ENCODE data around the gene PRSS36.
"Not testable (repeated sequence)": the region's sequence is repeated elsewhere in the genome, so short reads cannot be mapped to it uniquely, and the experiment has no call there.

PRSS36 gene

DNA sequence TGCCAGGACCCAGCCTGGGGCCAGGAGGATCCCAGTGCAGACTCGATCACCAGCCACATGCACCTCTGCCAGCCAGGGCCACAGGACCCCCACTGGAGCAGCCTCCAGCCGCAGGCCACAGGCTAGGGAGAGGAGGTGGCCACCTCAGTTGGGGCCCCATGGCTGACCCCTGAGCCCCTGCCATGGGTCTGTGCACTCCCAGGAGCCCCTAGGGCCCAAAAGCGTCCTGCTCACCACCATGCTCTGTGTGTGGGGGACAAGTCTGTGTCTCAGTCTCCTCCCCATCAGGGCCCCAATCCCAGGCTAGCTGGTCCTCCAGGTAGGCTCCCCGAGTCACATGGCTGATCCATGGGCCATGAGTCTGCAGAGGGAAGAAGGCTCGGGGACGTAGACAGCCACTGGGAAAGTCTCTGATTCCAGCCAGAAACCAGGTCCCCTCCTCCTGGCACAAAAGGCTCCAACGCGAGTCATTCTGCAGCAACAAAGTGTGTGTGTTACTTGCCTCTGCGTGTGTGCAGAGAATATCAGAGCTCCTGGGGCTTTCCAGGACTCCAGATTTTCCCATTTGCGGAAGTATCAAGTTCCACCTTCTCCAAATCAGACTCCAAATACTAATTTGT lies 8.3 kb downstream of the PRSS36 start:
- Histone ChIP-seq H3K4me1 (ENCODE audit: insufficient read depth, low read length) (peaks cover 24% of the 10 kb centered on the region), H3K36me3 (ENCODE audit: insufficient read depth, low read length) (no peaks in the 10 kb centered on the region), H3K9me3 (ENCODE audit: control insufficient read depth, insufficient read depth, low read length) (no peaks in the 10 kb centered on the region), H3K9ac (ENCODE audit: low read depth, low read length) (peak overlapping the region; percentile 52)

DNA sequence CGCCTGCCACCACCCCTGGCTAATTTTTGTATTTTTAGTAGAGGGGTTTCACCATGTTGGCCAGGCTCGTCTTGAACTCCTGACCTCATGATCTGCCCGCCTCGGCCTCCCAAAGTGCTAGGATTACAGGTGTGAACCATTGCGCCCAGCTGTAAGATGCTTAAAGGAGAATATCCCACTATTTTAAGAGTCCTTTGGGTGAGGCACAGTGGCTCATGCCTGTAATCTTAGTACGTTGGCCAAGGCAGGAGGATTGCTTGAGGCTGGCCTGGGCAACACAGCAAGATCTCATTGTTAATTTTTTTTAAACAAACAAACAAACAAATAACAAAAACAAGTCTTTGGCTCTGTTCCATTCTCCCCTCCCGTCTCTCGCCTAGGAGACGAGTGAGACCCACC lies 8.8 kb downstream of the PRSS36 start:
- not testable (repeated sequence) for H3K9me3 ChIP-seq (ENCODE audit: control insufficient read depth, insufficient read depth, low read length); H3K36me3 ChIP-seq (ENCODE audit: insufficient read depth, low read length)
- Histone ChIP-seq H3K9ac (ENCODE audit: low read depth, low read length) (peak overlapping the region; percentile 52; the same call in 1 of the 2 replicates), H3K4me1 (ENCODE audit: insufficient read depth, low read length) (peaks cover 26% of the 10 kb centered on the region)

DNA sequence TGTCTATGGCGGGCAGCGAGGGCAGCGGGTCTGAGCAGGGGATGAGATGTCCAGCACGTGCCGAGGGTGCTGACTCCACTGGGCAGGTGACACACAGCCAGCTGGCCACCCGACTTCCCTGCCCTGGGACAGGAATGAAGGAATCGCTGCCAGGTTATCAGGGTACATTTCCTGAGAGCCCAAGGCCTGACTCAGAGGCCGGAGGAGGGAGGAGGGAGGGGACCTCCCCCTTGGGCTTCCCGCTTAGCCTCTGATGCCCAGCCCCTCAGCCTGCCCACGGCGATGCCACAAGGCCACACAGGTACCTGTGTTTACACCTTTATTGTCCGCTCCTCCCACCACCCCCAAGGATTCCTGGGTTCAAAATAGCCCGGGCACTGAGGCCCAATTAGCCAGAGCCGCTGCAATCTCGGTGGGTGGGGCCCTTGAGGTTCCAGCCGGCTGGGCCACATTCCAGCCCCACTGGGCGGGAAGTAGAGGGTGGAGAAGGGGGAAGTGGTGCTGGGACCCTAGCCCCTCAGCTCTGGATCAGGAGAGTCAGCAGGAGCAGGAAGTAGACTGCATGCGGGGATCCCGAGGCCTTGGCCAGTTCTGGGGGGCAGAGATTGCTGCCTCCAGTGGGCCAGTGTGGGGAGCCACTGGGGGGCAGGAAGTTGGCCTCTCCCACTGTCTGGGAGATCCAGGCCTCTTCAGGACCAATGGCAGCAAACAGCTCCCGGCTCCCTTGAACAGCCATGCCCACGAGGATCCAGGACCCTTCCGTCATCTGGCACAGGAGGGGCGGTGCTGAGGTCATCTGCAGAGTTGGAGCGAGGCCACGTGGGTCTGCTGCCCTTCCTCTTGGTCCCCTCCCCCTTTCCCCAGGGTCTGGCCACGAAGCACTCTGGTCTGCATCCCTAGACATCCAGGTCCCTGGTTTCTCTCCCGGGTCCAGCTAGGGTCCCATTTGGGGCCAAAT lies 11.0 kb downstream of the PRSS36 start:
- no peaks in the 10 kb centered on the region for H3K36me3 ChIP-seq (ENCODE audit: insufficient read depth, low read length)
- peak overlapping the region; percentile 12; the same call in 1 of the 2 replicates for H3K9ac ChIP-seq (ENCODE audit: low read depth, low read length)
- H3K9me3 ChIP-seq (ENCODE audit: control insufficient read depth, insufficient read depth, low read length), result no peaks in the 10 kb centered on the region
- H3K4me1 ChIP-seq (ENCODE audit: insufficient read depth, low read length), result peaks cover 31% of the 10 kb centered on the region

DNA sequence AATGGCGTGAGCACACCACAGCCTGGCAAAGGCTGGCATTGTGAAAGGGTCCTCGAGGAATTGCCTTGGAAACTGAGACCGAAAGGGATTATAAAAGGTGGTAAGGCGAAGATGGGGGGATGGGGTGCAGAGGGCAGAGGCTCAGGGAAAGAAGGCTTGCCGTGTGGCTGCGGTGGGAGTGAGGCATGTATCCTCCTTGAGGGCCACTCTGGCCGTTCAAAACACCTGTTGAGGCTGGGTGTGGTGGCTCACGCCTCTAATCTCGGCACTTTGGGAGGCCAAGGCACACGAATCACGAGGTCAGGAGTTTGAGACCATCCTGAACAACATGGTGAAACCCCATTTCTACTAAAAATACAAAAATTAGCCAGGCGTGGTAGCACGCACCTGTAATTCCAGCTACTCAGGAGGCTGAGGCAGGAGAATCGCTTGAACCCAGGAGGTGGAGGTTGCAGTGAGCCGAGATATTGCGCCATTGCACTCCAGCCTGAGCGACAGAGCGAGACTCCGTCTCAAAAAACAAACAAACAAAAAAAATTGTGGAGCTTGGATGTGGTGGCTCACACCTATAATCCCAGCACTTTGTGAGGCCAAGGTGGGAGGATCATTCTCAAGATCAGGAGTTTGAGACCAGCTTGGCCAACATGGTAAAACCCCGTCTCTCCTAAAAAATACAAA lies 12.9 kb downstream of the PRSS36 start:
- not testable (repeated sequence) for H3K36me3 ChIP-seq (ENCODE audit: insufficient read depth, low read length); H3K9me3 ChIP-seq (ENCODE audit: control insufficient read depth, insufficient read depth, low read length); H3K9ac ChIP-seq (ENCODE audit: low read depth, low read length)
- peaks cover 37% of the 10 kb centered on the region for H3K4me1 ChIP-seq (ENCODE audit: insufficient read depth, low read length)

DNA sequence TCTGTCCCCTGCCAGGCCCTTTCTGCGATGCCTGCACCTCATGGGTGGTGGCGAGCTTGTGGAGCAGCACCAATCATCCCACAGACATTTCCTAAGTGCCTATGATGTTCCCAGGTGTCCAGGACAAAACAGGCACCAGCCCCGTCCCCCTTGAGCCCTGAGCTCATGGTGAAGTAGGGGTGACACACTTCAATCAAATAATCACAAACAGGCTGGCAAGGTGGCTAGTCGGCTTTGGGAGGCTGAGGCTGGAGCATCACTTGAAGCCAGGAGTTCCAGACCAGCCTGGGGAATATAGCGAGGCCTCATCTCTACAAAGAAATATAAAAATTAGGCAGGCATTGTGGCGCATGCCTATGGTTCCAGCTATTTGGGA lies 13.6 kb downstream of the PRSS36 start:
- no peaks in the 10 kb centered on the region for H3K36me3 ChIP-seq (ENCODE audit: insufficient read depth, low read length)
- H3K9me3 ChIP-seq (ENCODE audit: control insufficient read depth, insufficient read depth, low read length), result no peaks in the 10 kb centered on the region
- H3K4me1 ChIP-seq (ENCODE audit: insufficient read depth, low read length), result peaks cover 30% of the 10 kb centered on the region
- H3K9ac ChIP-seq (ENCODE audit: low read depth, low read length), result no peak overlapping the region

DNA sequence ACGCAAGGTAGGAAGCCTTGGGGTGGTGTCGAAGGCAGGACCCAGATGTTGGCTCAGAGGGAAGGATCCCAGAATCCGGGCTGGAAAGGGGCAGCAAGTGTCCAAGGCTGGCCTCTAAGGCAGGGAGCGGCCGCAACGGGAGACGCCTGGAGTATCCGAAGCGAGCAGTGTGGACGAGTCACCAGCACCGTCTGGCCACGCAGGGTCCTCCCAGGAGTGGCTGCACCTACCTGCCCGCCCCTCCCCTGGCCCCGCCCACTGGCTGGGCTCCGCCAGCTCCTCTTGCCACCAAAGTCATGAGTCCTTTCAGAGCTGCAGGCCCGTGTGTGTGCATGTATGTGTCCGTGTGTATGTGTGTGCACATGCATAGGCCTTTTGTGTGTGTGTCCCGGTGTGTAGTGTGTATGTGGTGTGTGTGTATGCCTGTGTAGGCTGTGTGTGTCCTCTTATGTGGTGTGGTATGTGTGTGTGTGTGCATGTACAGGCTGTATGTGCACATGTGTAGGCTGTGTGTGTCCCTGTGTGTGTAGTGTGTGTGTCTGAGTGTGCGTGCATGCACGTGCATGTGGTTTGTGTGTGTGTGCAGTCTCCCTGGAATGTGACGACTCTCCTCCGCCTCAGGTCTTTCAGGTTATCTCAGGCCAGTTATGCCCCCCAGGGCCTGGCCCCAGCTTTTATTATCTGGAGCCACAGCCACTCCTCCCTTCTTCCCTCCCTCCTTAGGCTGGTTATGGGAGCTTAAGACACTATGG lies 14.2 kb downstream of the PRSS36 start, which contains the start of gene PRSS8:
Gene PRSS8, minus strand, starts transcription at position 193 of the 752 bp plus-strand sequence. CDS start 229 bp downstream, outside the sequence.
- Histone ChIP-seq H3K4me1 (ENCODE audit: insufficient read depth, low read length) (peaks cover 28% of the 10 kb centered on the region), H3K9ac (ENCODE audit: low read depth, low read length) (peak within 1 kb of the TSS; percentile 58), H3K36me3 (ENCODE audit: insufficient read depth, low read length) (no peaks in the 10 kb centered on the region), H3K9me3 (ENCODE audit: control insufficient read depth, insufficient read depth, low read length) (no peaks in the 10 kb centered on the region)

DNA sequence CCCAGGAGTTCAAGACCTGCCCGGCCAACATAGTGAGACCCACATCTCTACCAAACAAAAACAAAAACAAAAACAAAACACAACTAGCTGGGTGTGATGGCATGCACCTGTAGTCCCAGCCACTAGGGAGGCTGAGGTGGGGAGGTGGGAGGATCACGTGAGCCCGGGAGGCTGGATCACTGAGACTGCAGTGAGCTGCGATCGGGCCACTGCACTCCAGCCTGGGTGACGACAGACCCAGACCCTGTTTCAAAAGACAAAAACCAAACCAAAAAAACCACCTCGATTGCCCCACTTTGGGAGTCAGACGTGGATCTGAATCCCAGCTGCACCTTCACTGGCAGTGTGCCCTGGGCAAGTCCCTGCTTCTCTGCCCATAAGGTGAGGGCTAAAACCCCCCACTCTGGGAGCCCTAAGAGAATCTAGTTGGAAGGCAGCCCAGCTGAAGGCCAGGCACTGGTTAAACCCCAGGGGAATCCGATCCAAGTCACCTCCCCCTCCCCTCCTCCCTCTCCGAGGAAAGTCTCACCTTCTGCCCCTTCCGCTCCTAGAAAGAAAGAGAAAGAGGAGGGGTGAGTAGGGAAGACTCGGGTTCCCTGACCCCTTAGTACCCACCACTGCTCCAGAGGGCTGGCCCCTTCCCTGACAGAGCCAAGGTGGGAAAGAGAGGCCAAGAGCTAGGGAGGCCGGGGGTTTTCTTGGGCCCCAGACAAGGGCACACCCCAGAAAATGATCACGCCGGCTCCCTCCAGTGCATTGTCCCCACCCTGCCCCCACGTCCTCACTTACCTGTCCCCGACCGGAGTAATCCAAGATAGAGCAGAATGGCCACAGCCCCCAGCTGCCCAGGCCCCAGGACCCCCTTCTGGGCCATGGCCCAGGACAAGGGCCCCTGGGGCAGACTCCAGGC lies 15.0 kb downstream of the PRSS36 start:
- peak overlapping the region; percentile 58 for H3K9ac ChIP-seq (ENCODE audit: low read depth, low read length)
- no peaks in the 10 kb centered on the region for H3K9me3 ChIP-seq (ENCODE audit: control insufficient read depth, insufficient read depth, low read length)
- peaks cover 28% of the 10 kb centered on the region for H3K4me1 ChIP-seq (ENCODE audit: insufficient read depth, low read length)
- H3K36me3 ChIP-seq (ENCODE audit: insufficient read depth, low read length), result no peaks in the 10 kb centered on the region

DNA sequence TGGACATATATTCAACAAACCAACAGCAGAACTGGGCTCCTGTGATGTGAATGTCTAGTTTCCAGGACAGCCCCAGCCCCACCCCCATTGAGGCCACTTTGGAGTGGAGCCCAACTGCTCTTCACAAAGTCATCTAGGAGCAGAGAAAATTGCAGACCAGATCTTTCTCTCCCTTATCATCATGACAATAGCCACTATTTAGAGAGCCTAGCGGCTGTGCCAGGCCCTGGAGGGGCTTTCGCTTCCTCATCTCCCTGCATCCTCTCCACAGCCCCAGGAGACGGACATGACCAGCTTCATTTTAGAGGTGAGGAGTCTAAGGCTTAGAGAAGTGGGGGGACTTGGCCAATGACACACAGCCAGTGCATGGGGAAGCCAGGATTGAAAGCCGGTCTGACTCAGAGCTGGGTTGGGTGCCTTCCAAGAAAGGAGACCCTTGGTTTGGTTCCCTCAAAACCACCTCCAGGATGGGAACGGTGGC lies 15.7 kb downstream of the PRSS36 start:
- Histone ChIP-seq H3K36me3 (ENCODE audit: insufficient read depth, low read length) (no peaks in the 10 kb centered on the region), H3K4me1 (ENCODE audit: insufficient read depth, low read length) (peaks cover 23% of the 10 kb centered on the region), H3K9me3 (ENCODE audit: control insufficient read depth, insufficient read depth, low read length) (no peaks in the 10 kb centered on the region), H3K9ac (ENCODE audit: low read depth, low read length) (peak overlapping the region; percentile 58)

DNA sequence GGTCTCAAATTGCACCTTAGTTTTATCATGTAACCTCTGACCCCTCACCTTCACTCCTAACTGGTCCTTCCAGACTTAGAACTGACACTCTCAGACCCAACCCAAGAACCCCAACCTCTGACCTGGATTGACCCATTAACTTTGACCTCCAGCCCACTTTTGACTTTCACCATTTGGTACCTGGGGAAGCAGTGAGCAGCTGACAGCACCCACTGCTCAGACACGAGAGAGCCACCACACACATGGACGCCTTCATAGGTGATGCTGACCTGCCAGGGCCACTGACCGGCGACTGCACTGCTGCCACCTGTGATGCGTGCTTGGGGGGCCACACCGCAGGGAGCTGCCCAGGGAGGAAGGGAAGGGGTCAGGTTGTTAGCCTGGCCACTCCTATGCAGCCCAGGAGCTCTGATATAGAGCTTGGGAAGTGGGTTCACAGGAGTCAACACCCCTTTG lies 16.8 kb downstream of the PRSS36 start:
- Histone ChIP-seq H3K9ac (ENCODE audit: low read depth, low read length) (no peak overlapping the region), H3K4me1 (ENCODE audit: insufficient read depth, low read length) (peaks cover 13% of the 10 kb centered on the region), H3K9me3 (ENCODE audit: control insufficient read depth, insufficient read depth, low read length) (no peaks in the 10 kb centered on the region), H3K36me3 (ENCODE audit: insufficient read depth, low read length) (no peaks in the 10 kb centered on the region)

DNA sequence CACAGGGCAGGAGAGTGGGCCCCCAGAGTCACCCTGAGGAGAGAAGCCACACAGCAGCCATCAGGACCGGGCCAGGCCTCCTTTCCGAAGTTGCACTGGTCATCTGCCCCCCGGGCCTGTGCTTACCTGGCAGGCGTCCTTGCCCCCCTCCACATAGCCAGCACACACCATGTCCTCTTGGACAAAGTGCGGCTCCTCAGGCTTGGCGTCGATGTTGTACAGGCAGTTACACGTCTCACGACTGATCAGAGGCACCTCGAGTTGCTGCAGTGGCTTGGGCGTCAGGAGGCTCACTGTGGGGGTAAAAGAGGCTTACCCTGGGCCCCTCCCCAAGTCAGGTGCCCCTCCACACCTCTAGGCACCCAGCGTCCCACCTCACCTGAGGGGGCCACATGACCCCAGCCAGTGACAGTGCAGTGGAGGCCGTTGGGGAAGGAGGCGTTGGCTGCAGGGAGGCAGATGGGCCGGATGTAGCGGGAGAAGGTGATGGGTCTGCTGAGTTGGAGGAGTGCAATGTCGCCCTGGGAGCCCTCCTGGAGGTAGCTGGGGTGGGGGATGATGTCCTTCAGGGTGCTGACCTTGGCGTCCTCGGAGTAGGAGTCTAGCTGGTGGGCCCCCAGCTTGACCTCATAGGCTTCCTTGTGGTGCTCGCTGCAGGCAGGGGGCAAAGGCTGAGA lies 17.4 kb downstream of the PRSS36 start:
- Histone ChIP-seq H3K4me1 (ENCODE audit: insufficient read depth, low read length) (peaks cover 12% of the 10 kb centered on the region), H3K9ac (ENCODE audit: low read depth, low read length) (no peak overlapping the region), H3K9me3 (ENCODE audit: control insufficient read depth, insufficient read depth, low read length) (no peaks in the 10 kb centered on the region), H3K36me3 (ENCODE audit: insufficient read depth, low read length) (peaks cover 1% of the 10 kb centered on the region; the same call in 1 of the 2 replicates)

DNA sequence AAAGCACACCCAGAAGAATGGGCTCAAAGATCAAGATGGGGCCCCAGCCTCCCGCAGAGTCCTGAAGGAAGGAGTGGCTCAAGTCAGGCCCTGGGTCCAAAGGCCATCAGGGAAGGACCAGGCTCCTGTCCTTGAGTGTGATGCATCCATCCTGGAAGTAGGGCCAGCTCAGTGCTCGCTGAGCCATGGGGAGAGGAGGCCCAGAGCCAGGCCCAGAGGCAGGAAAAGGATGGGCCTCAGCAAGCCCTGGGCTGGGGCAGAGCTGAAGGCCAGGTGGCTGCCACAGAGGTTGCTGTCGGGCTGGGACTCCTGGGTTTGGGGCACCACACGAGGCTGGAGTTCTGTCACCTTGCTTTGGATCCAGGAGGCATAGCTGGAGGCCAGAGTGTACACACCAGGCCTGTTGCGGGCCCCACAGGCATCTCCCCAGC lies 18.0 kb downstream of the PRSS36 start:
- Histone ChIP-seq H3K4me1 (ENCODE audit: insufficient read depth, low read length) (peaks cover 12% of the 10 kb centered on the region), H3K9me3 (ENCODE audit: control insufficient read depth, insufficient read depth, low read length) (no peaks in the 10 kb centered on the region), H3K36me3 (ENCODE audit: insufficient read depth, low read length) (peaks cover 7% of the 10 kb centered on the region; the same call in 1 of the 2 replicates), H3K9ac (ENCODE audit: low read depth, low read length) (no peak overlapping the region)

DNA sequence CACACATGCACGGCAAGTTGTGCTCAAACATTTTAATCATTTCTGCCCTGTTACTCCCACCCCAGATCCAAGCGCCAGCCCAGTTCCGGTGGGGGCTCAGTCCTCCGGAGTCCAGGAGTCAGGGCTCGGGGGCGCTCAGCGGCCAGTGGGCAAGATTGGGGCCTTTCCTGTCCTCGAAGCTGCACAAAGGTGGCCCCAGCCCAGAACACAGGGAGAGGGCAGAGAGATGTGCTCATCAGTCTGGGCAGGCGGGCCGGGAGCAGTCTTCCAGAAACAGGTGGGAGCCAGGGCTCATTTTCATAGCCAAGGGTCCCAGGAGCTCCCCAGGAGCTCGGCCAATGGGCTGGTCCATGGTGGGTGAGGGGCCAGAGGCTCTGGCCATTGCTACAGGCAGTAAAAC lies 18.4 kb downstream of the PRSS36 start:
- Histone ChIP-seq H3K36me3 (ENCODE audit: insufficient read depth, low read length) (peaks cover 8% of the 10 kb centered on the region; the same call in 1 of the 2 replicates), H3K9me3 (ENCODE audit: control insufficient read depth, insufficient read depth, low read length) (no peaks in the 10 kb centered on the region), H3K4me1 (ENCODE audit: insufficient read depth, low read length) (peaks cover 12% of the 10 kb centered on the region), H3K9ac (ENCODE audit: low read depth, low read length) (no peak overlapping the region)

Measured in ES-I3 (cell line).